WTC11 (cell line): ENCODE results near the gene GSPT1. TPM values are rescaled to one million over a fixed set of nuclear protein-coding genes. Genes with fewer than 3 reads are reported as not detected.

Experiments used
- ATAC-seq: fragments of 200-7000 bp; cut with Tn5 transposase; 2 replicates; pipeline ENCODE4 v1.10.0; 2021; ENCODE audit warnings: mild to moderate bottlenecking, moderate library complexity
- Bru-seq: library from RNA; stranded (reverse); fragments of 400-500 nt; gene quantifications from one replicate; lab custom pipeline; 2021; lab: Mats Ljungman, UMichigan
- CTCF ChIA-PET: fragments of 300-600 bp; sonication (Branson Sonifier 250); formaldehyde crosslinking; loops from one replicate; lab custom pipeline; 2021; ENCODE audit warnings: antibody characterized with exemption; lab: Charles Lee
- POLR2A ChIA-PET: fragments of 350-600 bp; sonication (Branson Sonifier 250); formaldehyde crosslinking; loops from one replicate; lab custom pipeline; 2021; ENCODE audit warnings: antibody characterized with exemption; lab: Charles Lee
- DNase-seq: peaks from one replicate; pipeline ENCODE4 v3.0.0; 2021; ENCODE audit warnings: low spot score
- H3K27ac Mint-ChIP-seq: 2 replicates; pipeline ENCODE4 v1.8.0; 2021; ENCODE audit warnings: mixed read lengths
- H3K27me3 Mint-ChIP-seq: 2 replicates; pipeline ENCODE4 v1.8.0; 2021; ENCODE audit warnings: low read depth, mild to moderate bottlenecking, moderate library complexity, mixed read lengths
- H3K36me3 Mint-ChIP-seq: 2 replicates; pipeline ENCODE4 v1.8.0; 2021; ENCODE audit warnings: mixed read lengths
- H3K4me1 Mint-ChIP-seq: 2 replicates; pipeline ENCODE4 v1.8.0; 2022; ENCODE audit warnings: mixed read lengths
- H3K4me3 Mint-ChIP-seq: 2 replicates; pipeline ENCODE4 v1.8.0; 2021; ENCODE audit warnings: mild to moderate bottlenecking, moderate library complexity, mixed read lengths
- H3K9me3 Mint-ChIP-seq: 2 replicates; pipeline ENCODE4 v1.8.0; 2021; ENCODE audit warnings: mixed read lengths
- ATF6 ChIP-seq: sonication (generic); formaldehyde crosslinking; IDR thresholded peaks from 2 replicates; pipeline ENCODE4 v1.8.1; 2023; ENCODE audit warnings: mild to moderate bottlenecking, missing genetic modification reagents
- CBFB ChIP-seq: sonication (generic); formaldehyde crosslinking; IDR thresholded peaks from 2 replicates; pipeline ENCODE4 v1.8.1; 2022; ENCODE audit warnings: mild to moderate bottlenecking, low read depth, missing genetic modification reagents
- CREM ChIP-seq: sonication (generic); formaldehyde crosslinking; IDR thresholded peaks from 2 replicates; pipeline ENCODE4 v1.8.1; 2022; ENCODE audit warnings: mild to moderate bottlenecking, missing genetic modification reagents, moderate library complexity
- ELF4 ChIP-seq: sonication (generic); formaldehyde crosslinking; IDR thresholded peaks from 2 replicates; pipeline ENCODE4 v1.8.1; 2022; ENCODE audit warnings: low read depth, mild to moderate bottlenecking, moderate library complexity, missing genetic modification reagents
- EMX1 ChIP-seq: fragments of 250-450 bp; sonication (Bioruptor Pico); IDR thresholded peaks from 2 replicates; pipeline ENCODE4 v1.8.0; 2021; ENCODE audit warnings: mild to moderate bottlenecking
- ESRRA ChIP-seq: sonication (generic); formaldehyde crosslinking; IDR thresholded peaks from 2 replicates; pipeline ENCODE4 v1.8.1; 2022; ENCODE audit warnings: mild to moderate bottlenecking, missing genetic modification reagents, borderline replicate concordance
- ETV6 ChIP-seq: sonication (generic); formaldehyde crosslinking; IDR thresholded peaks from 2 replicates; pipeline ENCODE4 v1.8.1; 2022; ENCODE audit warnings: mild to moderate bottlenecking, missing genetic modification reagents
- FOXK1 ChIP-seq: sonication (generic); formaldehyde crosslinking; IDR thresholded peaks from 2 replicates; pipeline ENCODE4 v1.8.0; 2022; ENCODE audit warnings: mild to moderate bottlenecking, moderate library complexity, missing genetic modification reagents
- GABPB1 ChIP-seq: sonication (generic); formaldehyde crosslinking; IDR thresholded peaks from 2 replicates; pipeline ENCODE4 v1.8.1; 2023; ENCODE audit warnings: mild to moderate bottlenecking, missing genetic modification reagents
- HMGXB4 ChIP-seq: sonication (generic); formaldehyde crosslinking; IDR thresholded peaks from 2 replicates; pipeline ENCODE4 v1.8.1; 2023; ENCODE audit warnings: mild to moderate bottlenecking, moderate library complexity, missing genetic modification reagents
- KAT7 ChIP-seq: sonication (generic); formaldehyde crosslinking; IDR thresholded peaks from 2 replicates; pipeline ENCODE4 v1.8.1; 2023; ENCODE audit warnings: missing genetic modification reagents, mild to moderate bottlenecking, borderline replicate concordance
- SP1 ChIP-seq: sonication (generic); formaldehyde crosslinking; conservative IDR thresholded peaks from 2 replicates; pipeline ENCODE4 v1.8.1; 2022; ENCODE audit warnings: missing genetic modification reagents
- TEAD1 ChIP-seq: sonication (generic); formaldehyde crosslinking; IDR thresholded peaks from 2 replicates; pipeline ENCODE4 v1.8.0; 2022; ENCODE audit warnings: mild to moderate bottlenecking, missing genetic modification reagents
- TP53 ChIP-seq: sonication (generic); formaldehyde crosslinking; IDR thresholded peaks from 2 replicates; pipeline ENCODE4 v1.8.1; 2023; ENCODE audit warnings: mild to moderate bottlenecking, missing genetic modification reagents
- USF1 ChIP-seq: sonication (generic); formaldehyde crosslinking; IDR thresholded peaks from 2 replicates; pipeline ENCODE4 v1.8.0; 2022; ENCODE audit warnings: mild to moderate bottlenecking, missing genetic modification reagents
- ZBTB21 ChIP-seq: sonication (generic); formaldehyde crosslinking; IDR thresholded peaks from 2 replicates; pipeline ENCODE4 v1.8.1; 2023; ENCODE audit warnings: mild to moderate bottlenecking, missing genetic modification reagents, borderline replicate concordance
- ZMAT4 ChIP-seq: fragments of 250-450 bp; sonication (Bioruptor Pico); IDR thresholded peaks from 2 replicates; pipeline ENCODE4 v1.9.0; 2021; ENCODE audit warnings: mild to moderate bottlenecking
- ZNF263 ChIP-seq: sonication (generic); formaldehyde crosslinking; IDR thresholded peaks from 2 replicates; pipeline ENCODE4 v1.8.1; 2022; ENCODE audit warnings: low read depth, mild to moderate bottlenecking, moderate library complexity, missing genetic modification reagents
- long read RNA-seq, 3 experiments: library from RNA in 1 of 3; library from capped mRNA in 1 of 3; library from polyadenylated mRNA in 1 of 3; unstranded in 2 of 3; stranded (forward) in 1 of 3; transcript quantifications; one replicate each; pipeline ENCODE4 v2.0.0, GENCODE V29; 2021
- total RNA-seq: library from RNA; stranded (reverse); gene quantifications from 3 replicates; pipeline ENCODE4 v1.2.3, GENCODE V29; 2021
- TF ChIP-seq, protein P1 (sequence below): sonication (generic); formaldehyde crosslinking; IDR thresholded peaks from 2 replicates; pipeline ENCODE4 v1.8.0; 2022; ENCODE audit warnings: mild to moderate bottlenecking, missing genetic modification reagents
- TF ChIP-seq, protein P2 (sequence below): sonication (generic); formaldehyde crosslinking; IDR thresholded peaks from 2 replicates; pipeline ENCODE4 v1.8.0; 2023; ENCODE audit warnings: missing genetic modification reagents, mild to moderate bottlenecking, borderline replicate concordance

Gene GSPT1
- total RNA-seq (154 to 190 TPM (median 159 TPM) in 3 replicates), Bru-seq, nascent RNA (percentile 90 among the genes with signal in this experiment)
- long read RNA-seq, experiment 1, full-length matches to known transcripts, result 1,130 of 1,255 reads
- long read RNA-seq, experiment 1, partial matches to known transcripts, result 57 of 1,255 reads
- long read RNA-seq, experiment 1, other reads (novel, unspliced or antisense), result 68 of 1,255 reads
- long read RNA-seq, experiment 2, full-length matches to known transcripts, result 90 of 229 reads
- long read RNA-seq, experiment 2, partial matches to known transcripts, result 58 of 229 reads
- long read RNA-seq, experiment 2, other reads (novel, unspliced or antisense), result 81 of 229 reads
- long read RNA-seq, experiment 3, full-length matches to known transcripts, result 2 of 74 reads
- long read RNA-seq, experiment 3, partial matches to known transcripts, result 71 of 74 reads
- long read RNA-seq, experiment 3, other reads (novel, unspliced or antisense), result 1 of 74 reads

DNA sequence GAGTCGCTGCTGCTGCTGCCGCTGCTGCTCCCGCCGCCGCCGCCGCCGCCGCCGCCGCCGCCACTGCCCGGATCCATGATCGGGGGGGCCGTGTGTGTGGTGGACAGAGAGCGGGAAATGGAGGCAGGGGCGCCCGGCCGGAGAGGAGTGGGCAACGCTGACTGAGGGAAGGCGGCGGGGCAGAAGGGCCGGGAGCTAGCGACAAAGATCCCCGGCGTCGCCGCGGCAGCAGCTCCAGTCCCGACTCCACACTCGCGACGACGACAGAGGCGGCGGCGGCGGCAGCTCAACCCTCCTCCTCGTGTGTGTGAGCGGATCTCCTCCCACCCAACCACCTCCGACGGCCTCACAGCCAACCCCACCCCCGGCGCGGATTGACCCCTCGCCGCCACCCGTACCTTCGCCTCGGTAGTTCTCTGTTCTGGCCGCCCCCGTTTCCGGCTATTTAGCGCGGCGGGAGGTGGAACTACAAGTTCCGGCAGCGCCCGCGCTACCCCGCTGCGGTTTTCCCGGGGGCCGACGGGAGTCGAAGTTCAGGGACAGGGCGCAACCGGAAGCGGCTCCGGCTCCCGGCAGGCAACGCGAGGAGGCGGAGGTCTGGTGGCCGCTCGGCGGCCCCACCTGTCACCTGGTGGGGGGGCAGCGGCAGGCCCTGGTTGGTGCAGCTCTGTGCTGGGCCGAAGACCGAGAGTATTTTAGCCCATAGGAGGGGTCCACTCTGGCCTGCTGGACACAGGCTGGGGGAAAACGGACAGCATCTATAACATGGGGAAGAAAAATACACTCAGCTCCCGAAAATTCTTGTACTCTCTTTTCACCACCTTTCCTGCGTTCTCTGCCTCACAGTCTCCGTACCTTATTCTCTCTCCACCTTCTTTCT, at the start of gene GSPT1:
Gene GSPT1, minus strand, starts transcription at position 313 of the 880 bp plus-strand sequence. Its CDS starts 236 bp downstream, at position 77.
- no peaks in the 10 kb centered on the region for H3K9me3 Mint-ChIP-seq
- peak; percentile 89 for ATAC-seq
- peak; percentile 99 for DNase-seq
- H3K36me3 Mint-ChIP-seq, result peaks cover 2% of the 10 kb centered on the region; the same call in 1 of the 2 replicates
- no peaks in the 10 kb centered on the region; the same call in 1 of the 2 replicates for H3K27me3 Mint-ChIP-seq
- CTCF ChIA-PET, result interaction anchor here (1.3 kb wide), 1 partner anchor 152 kb away, joined by 6 read pairs; no protein-coding TSS in a partner anchor
- POLR2A ChIA-PET, result interaction anchor here (0.5 to 1.0 kb wide), 4 partner anchors 11 to 403 kb away, joined by 3 to 4 read pairs (median 3); no protein-coding TSS in a partner anchor
- peaks cover 29% of the 10 kb centered on the region for H3K4me1 Mint-ChIP-seq
- H3K27ac Mint-ChIP-seq, result peak within 1 kb of the TSS; percentile 89
- H3K4me3 Mint-ChIP-seq, result peak within 1 kb of the TSS; percentile 94
- 0 out of 2 replicates have a peak, but pooled peaks have one; percentile 76 for TF ChIP-seq CBFB (CRISPR knock-in tag)
- no peak for TF ChIP-seq ATF6 (CRISPR knock-in tag)
- TF ChIP-seq HMGXB4 (CRISPR knock-in tag), result peak; percentile 13; the same call in 1 of the 2 replicates
- peak; percentile 40; the same call in 1 of the 2 replicates for TF ChIP-seq KAT7 (CRISPR knock-in tag)
- TF ChIP-seq, protein P1, sequence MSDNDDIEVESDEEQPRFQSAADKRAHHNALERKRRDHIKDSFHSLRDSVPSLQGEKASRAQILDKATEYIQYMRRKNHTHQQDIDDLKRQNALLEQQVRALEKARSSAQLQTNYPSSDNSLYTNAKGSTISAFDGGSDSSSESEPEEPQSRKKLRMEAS (CRISPR knock-in tag), result no peak
- TF ChIP-seq EMX1 (CRISPR knock-in tag), result no peak
- peak; percentile 91 for TF ChIP-seq GABPB1 (CRISPR knock-in tag)
- 0 out of 2 replicates have a peak, but pooled peaks have one; percentile 44 for TF ChIP-seq TP53 (CRISPR knock-in tag)
- TF ChIP-seq ZNF263 (CRISPR knock-in tag), result 0 out of 2 replicates have a peak, but pooled peaks have one; percentile 12
- TF ChIP-seq ELF4, result peak; percentile 6; the same call in 1 of the 2 replicates
- TF ChIP-seq, protein P2, sequence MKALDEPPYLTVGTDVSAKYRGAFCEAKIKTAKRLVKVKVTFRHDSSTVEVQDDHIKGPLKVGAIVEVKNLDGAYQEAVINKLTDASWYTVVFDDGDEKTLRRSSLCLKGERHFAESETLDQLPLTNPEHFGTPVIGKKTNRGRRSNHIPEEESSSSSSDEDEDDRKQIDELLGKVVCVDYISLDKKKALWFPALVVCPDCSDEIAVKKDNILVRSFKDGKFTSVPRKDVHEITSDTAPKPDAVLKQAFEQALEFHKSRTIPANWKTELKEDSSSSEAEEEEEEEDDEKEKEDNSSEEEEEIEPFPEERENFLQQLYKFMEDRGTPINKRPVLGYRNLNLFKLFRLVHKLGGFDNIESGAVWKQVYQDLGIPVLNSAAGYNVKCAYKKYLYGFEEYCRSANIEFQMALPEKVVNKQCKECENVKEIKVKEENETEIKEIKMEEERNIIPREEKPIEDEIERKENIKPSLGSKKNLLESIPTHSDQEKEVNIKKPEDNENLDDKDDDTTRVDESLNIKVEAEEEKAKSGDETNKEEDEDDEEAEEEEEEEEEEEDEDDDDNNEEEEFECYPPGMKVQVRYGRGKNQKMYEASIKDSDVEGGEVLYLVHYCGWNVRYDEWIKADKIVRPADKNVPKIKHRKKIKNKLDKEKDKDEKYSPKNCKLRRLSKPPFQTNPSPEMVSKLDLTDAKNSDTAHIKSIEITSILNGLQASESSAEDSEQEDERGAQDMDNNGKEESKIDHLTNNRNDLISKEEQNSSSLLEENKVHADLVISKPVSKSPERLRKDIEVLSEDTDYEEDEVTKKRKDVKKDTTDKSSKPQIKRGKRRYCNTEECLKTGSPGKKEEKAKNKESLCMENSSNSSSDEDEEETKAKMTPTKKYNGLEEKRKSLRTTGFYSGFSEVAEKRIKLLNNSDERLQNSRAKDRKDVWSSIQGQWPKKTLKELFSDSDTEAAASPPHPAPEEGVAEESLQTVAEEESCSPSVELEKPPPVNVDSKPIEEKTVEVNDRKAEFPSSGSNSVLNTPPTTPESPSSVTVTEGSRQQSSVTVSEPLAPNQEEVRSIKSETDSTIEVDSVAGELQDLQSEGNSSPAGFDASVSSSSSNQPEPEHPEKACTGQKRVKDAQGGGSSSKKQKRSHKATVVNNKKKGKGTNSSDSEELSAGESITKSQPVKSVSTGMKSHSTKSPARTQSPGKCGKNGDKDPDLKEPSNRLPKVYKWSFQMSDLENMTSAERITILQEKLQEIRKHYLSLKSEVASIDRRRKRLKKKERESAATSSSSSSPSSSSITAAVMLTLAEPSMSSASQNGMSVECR (CRISPR knock-in tag), result peak; percentile 21; the same call in 1 of the 2 replicates
- peak; percentile 33; the same call in 1 of the 2 replicates for TF ChIP-seq USF1 (CRISPR knock-in tag)
- TF ChIP-seq ESRRA (CRISPR knock-in tag), result no peak
- peak; percentile 36 for TF ChIP-seq ETV6 (CRISPR knock-in tag)
- peak; percentile 50 for TF ChIP-seq TEAD1
- peak; percentile 71 for TF ChIP-seq FOXK1
- peak; percentile 96 for TF ChIP-seq SP1 (CRISPR knock-in tag)
- TF ChIP-seq ZMAT4 (CRISPR knock-in tag), result no peak
- peak; percentile 64; the same call in 1 of the 2 replicates for TF ChIP-seq CREM (CRISPR knock-in tag)
- peak; percentile 81 for TF ChIP-seq ZBTB21 (CRISPR knock-in tag)
